ENCODE measurements around the gene GALNT2. TPM values are rescaled to one million over a fixed set of nuclear protein-coding genes. Genes with fewer than 3 reads are reported as not detected.

The GALNT2 gene
- total and polyA plus RNA-seq, 2 of the 13 experiments (the other 11 are each of a cell fraction or from before 2014, with no cell fraction given), result 39.3 to 39.6 TPM

DNA sequence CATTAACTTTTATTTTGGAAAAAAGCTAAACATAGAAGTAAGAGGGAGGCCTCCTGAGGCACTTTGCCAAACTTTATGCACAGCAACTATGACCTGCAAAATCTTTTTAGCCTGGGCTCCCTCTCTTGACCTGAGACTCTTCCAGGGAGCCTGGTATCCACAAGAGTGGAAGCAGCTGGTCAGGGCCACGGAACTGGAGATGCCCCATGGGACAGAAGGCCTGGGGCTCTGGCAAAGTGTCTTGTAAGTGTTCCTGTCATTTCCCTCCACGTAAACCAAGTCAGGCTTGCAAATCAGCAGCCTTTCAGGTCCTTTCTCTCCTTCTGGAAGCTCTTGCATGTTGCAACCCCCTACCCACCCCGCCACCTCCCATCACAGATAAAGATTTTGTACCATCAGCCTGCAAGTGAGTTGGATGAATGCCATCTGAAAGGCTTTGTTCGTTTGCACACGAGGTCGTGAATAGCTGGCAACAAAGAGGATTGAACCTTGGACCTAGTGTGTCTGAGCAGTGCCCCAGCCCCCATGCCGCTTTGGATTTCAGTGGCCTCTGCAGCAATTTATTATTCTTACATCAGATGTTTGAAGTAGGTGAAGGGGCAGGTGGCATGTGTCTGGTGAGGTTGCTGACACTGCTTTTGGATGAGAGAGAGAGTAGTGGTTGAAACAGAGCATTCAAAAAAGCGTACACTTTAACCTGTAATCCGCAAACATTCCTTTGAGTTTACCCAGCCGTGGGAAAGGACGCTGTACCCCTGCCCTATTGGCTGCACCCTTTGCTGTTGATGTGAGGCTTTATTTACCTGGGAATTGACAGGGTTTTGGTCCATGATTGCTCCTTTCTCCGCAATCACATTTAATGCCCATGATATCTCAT, 91.6 kb downstream of the GALNT2 start (continued):
- TF ChIP-seq, protein P1, sequence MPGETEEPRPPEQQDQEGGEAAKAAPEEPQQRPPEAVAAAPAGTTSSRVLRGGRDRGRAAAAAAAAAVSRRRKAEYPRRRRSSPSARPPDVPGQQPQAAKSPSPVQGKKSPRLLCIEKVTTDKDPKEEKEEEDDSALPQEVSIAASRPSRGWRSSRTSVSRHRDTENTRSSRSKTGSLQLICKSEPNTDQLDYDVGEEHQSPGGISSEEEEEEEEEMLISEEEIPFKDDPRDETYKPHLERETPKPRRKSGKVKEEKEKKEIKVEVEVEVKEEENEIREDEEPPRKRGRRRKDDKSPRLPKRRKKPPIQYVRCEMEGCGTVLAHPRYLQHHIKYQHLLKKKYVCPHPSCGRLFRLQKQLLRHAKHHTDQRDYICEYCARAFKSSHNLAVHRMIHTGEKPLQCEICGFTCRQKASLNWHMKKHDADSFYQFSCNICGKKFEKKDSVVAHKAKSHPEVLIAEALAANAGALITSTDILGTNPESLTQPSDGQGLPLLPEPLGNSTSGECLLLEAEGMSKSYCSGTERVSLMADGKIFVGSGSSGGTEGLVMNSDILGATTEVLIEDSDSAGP (CRISPR knock-in tag; IDR thresholded peaks at IDR 0.05; ENCODE audit: borderline replicate concordance), result peak; percentile 67
- TF ChIP-seq ZIK1 (CRISPR knock-in tag; IDR thresholded peaks at IDR 0.05; ENCODE audit: borderline replicate concordance, low read depth) (no peak), POLR2G (IDR thresholded peaks at IDR 0.05; ENCODE audit: low read depth, low read length) (no peak), HDAC2 (CRISPR knock-in tag; IDR thresholded peaks at IDR 0.05) (peak; percentile 97), POLR2AphosphoS2 (IDR thresholded peaks at IDR 0.05; ENCODE audit: low read depth, low read length) (no peak), HNRNPLL (IDR thresholded peaks at IDR 0.05; ENCODE audit: low read depth, low read length, poor library complexity, severe bottlenecking) (no peak), CREB1 (IDR thresholded peaks at IDR 0.05) (no peak), CREB1 (CRISPR knock-in tag; IDR thresholded peaks at IDR 0.05) (peak; percentile 87; the same call in 1 of the 2 replicates), ZNF121 (CRISPR knock-in tag; IDR thresholded peaks at IDR 0.05) (no peak), ZNF83 (CRISPR knock-in tag; IDR thresholded peaks at IDR 0.05; ENCODE audit: borderline replicate concordance) (no peak), ZFP1 (CRISPR knock-in tag; IDR thresholded peaks at IDR 0.05) (peak; percentile 80; the same call in 1 of the 2 replicates), CHD2 (IDR thresholded peaks at IDR 0.05; ENCODE audit: low read depth, low read length) (0 out of 2 replicates have a peak, but pooled peaks have one; percentile 47), ZBTB7A (CRISPR knock-in tag; IDR thresholded peaks at IDR 0.05) (peak; percentile 15; the same call in 1 of the 2 replicates), ZNF816 (CRISPR knock-in tag; IDR thresholded peaks at IDR 0.05; ENCODE audit: borderline replicate concordance) (peak; percentile 10; the same call in 1 of the 2 replicates), ZNF33A (CRISPR knock-in tag; IDR thresholded peaks at IDR 0.05; ENCODE audit: borderline replicate concordance) (no peak), ZFP82 (CRISPR knock-in tag; IDR thresholded peaks at IDR 0.05; ENCODE audit: borderline replicate concordance) (no peak), SNAI1 (CRISPR knock-in tag; IDR thresholded peaks at IDR 0.05; ENCODE audit: borderline replicate concordance) (no peak)
- TF ChIP-seq, protein P2, sequence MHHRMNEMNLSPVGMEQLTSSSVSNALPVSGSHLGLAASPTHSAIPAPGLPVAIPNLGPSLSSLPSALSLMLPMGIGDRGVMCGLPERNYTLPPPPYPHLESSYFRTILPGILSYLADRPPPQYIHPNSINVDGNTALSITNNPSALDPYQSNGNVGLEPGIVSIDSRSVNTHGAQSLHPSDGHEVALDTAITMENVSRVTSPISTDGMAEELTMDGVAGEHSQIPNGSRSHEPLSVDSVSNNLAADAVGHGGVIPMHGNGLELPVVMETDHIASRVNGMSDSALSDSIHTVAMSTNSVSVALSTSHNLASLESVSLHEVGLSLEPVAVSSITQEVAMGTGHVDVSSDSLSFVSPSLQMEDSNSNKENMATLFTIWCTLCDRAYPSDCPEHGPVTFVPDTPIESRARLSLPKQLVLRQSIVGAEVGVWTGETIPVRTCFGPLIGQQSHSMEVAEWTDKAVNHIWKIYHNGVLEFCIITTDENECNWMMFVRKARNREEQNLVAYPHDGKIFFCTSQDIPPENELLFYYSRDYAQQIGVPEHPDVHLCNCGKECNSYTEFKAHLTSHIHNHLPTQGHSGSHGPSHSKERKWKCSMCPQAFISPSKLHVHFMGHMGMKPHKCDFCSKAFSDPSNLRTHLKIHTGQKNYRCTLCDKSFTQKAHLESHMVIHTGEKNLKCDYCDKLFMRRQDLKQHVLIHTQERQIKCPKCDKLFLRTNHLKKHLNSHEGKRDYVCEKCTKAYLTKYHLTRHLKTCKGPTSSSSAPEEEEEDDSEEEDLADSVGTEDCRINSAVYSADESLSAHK (CRISPR knock-in tag; IDR thresholded peaks at IDR 0.05; ENCODE audit: borderline replicate concordance), result no peak
- TF ChIP-seq, protein P3, sequence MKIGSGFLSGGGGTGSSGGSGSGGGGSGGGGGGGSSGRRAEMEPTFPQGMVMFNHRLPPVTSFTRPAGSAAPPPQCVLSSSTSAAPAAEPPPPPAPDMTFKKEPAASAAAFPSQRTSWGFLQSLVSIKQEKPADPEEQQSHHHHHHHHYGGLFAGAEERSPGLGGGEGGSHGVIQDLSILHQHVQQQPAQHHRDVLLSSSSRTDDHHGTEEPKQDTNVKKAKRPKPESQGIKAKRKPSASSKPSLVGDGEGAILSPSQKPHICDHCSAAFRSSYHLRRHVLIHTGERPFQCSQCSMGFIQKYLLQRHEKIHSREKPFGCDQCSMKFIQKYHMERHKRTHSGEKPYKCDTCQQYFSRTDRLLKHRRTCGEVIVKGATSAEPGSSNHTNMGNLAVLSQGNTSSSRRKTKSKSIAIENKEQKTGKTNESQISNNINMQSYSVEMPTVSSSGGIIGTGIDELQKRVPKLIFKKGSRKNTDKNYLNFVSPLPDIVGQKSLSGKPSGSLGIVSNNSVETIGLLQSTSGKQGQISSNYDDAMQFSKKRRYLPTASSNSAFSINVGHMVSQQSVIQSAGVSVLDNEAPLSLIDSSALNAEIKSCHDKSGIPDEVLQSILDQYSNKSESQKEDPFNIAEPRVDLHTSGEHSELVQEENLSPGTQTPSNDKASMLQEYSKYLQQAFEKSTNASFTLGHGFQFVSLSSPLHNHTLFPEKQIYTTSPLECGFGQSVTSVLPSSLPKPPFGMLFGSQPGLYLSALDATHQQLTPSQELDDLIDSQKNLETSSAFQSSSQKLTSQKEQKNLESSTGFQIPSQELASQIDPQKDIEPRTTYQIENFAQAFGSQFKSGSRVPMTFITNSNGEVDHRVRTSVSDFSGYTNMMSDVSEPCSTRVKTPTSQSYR (CRISPR knock-in tag; IDR thresholded peaks at IDR 0.05; ENCODE audit: borderline replicate concordance), result peak; percentile 97
- TF ChIP-seq, protein P4, sequence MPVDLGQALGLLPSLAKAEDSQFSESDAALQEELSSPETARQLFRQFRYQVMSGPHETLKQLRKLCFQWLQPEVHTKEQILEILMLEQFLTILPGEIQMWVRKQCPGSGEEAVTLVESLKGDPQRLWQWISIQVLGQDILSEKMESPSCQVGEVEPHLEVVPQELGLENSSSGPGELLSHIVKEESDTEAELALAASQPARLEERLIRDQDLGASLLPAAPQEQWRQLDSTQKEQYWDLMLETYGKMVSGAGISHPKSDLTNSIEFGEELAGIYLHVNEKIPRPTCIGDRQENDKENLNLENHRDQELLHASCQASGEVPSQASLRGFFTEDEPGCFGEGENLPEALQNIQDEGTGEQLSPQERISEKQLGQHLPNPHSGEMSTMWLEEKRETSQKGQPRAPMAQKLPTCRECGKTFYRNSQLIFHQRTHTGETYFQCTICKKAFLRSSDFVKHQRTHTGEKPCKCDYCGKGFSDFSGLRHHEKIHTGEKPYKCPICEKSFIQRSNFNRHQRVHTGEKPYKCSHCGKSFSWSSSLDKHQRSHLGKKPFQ (CRISPR knock-in tag; IDR thresholded peaks at IDR 0.05; ENCODE audit: insufficient replicate concordance), result no peak

All from HepG2 (cell line).